Measurements from ENCODE around the gene SNORC.

SNORC gene

GRCh38 chr2:232869138-232870017 lies 686 bp upstream of the SNORC start:
- DNase-seq = peak; percentile 46

GRCh38 chr2:232870766-232871371 lies 805 bp downstream of the SNORC start:
- peak; percentile 53 for DNase-seq

- DNase-seq = peak; percentile 52
These were observed 1.4 kb downstream of the SNORC start for GRCh38 chr2:232871418-232871834.

GRCh38 chr2:232871835-232872736 lies 2.0 kb downstream of the SNORC start:
- no peak for DNase-seq

GRCh38 chr2:232872826-232873225 lies 2.8 kb downstream of the SNORC start:
- no peak for DNase-seq

GRCh38 chr2:232873292-232873908 lies 3.3 kb downstream of the SNORC start:
- no peak for DNase-seq

- DNase-seq = no peak
These were observed 4.0 kb downstream of the SNORC start for GRCh38 chr2:232873909-232874641.

GRCh38 chr2:232874677-232875223 lies 4.7 kb downstream of the SNORC start:
- no peak for DNase-seq

- DNase-seq = no peak
These were observed 5.4 kb downstream of the SNORC start for GRCh38 chr2:232875256-232876121.

GRCh38 chr2:232876161-232876977 lies 6.3 kb downstream of the SNORC start:
- no peak for DNase-seq

- no peak for DNase-seq
These were observed 6.9 kb downstream of the SNORC start for GRCh38 chr2:232876978-232877441.

- DNase-seq = no peak
These were observed 8.0 kb downstream of the SNORC start for GRCh38 chr2:232877940-232878511.

GRCh38 chr2:232878855-232879617 lies 9.0 kb downstream of the SNORC start:
- DNase-seq = no peak

- DNase-seq = no peak
These were observed 9.8 kb downstream of the SNORC start for GRCh38 chr2:232879618-232880494.

- DNase-seq = no peak
These were observed 10.8 kb downstream of the SNORC start for GRCh38 chr2:232880764-232881351.

- no peak for DNase-seq
These were observed 12.0 kb downstream of the SNORC start for GRCh38 chr2:232882085-232882484.

GRCh38 chr2:232882505-232883115 lies 12.5 kb downstream of the SNORC start:
- no peak for DNase-seq

Data from activated CD8-positive, alpha-beta memory T cell treated with anti-CD3 and anti-CD28 coated beads for 24 hours (primary cell).